NOMO-1 treated with DMSO at 0.1 percent for 48 hours (cell line): ENCODE measurements around the gene WWOX.

Experiments
- DNase-seq: peaks from one replicate; lab custom pipeline; 2025; ENCODE audit not compliant: unreplicated experiment; lab: John Stamatoyannopoulos, UW

WWOX gene

DNA sequence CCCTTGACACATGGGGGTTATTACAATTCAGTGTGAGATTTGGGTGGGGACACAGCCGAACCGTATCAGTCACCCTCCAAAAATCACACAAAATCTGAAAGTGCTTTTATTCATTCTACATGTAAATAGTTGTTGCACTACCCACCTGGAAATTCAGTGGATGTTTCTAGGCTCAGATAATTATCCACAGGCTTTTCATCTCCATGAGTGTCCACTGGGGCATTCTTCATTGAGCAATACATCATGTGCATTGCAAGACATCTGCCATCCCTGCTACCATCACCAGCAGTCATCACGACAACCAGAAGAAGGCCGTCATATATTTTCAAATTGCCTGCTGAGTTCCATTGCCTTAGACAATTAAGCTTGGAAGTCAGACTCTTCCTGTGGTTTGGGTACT is 330.8 kb downstream of the WWOX start:
- DNase-seq, result no peak

DNA sequence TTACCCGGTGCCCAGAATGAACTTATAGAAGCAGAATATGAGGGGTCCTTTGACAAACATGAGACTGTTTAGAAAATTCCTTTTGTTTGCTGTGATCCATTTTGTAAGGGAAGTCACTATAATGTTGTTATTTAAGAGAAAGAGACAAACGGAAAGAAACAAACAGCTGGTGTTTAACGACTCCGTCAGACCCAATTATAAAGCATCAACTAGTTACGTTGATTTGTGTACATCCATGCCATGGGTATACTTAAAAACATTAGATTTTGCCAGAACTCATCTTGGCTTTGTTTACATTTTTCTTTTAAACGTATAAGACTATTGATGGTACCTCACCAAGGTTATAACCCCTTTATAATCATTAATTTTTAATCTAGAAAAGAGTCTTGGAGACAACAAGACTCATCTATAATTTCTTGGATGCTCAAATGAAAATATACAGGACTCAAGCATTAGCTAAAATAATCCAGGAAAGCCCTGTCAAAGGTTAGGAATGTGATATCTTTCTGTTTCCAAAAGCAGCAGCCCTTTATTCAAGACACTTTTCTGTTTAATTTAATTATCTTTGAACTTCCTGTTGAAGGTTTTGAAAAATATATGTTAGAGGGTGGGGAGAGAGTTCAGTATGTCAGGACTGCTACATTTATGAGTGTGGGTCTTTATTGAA is 331.7 kb downstream of the WWOX start:
- DNase-seq, result no peak

DNA sequence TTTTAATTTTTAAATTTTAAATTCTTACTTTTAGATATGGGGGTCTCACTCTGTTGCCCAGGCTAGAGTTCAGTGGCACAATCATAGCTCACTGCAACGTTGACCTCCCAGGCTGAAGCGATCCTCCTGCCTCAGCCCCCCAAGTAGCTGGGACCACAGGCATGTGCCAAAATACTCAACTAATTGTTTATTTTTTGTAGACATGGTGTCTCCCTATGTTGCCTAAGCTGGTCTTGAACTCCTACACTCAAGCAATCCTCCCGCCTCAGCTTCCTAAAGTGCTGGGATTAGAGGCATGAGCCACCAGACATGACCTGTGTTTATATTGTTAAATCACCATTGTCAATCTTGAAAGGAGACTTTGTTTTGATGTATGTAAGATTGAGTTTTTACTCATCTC is 332.2 kb downstream of the WWOX start:
- no peak for DNase-seq

DNA sequence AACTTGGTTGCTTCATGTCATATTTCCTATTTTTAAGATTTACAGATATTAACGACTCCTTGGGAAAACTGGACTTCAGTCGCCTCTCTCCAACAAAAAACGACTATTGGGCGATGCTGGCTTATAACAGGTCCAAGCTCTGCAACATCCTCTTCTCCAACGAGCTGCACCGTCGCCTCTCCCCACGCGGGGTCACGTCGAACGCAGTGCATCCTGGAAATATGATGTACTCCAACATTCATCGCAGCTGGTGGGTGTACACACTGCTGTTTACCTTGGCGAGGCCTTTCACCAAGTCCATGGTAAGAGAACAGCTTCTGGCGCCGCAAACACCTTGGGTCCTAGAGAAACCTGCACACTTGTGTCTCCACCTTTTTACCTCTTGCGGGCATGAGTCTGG is 333.0 kb downstream of the WWOX start:
- DNase-seq, result no peak

DNA sequence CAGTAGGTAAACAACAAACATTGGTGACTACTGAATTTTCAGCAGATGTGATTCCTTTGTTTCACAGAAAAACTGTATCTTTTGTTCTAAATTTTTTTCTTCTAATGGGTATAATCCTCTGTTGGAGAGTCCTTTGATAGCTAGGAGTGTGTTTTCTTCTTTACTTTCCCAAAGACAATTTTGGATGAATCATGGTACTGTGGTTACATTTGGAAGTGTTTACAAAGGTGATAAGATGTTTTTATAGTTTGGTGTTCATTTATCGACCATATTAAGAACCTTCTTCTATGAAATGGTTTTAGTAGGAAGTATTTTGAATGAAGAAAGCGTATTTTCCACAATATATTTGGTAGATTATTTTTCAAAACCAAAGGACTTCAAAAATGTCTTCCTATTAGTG is 333.7 kb downstream of the WWOX start:
- DNase-seq, result no peak

DNA sequence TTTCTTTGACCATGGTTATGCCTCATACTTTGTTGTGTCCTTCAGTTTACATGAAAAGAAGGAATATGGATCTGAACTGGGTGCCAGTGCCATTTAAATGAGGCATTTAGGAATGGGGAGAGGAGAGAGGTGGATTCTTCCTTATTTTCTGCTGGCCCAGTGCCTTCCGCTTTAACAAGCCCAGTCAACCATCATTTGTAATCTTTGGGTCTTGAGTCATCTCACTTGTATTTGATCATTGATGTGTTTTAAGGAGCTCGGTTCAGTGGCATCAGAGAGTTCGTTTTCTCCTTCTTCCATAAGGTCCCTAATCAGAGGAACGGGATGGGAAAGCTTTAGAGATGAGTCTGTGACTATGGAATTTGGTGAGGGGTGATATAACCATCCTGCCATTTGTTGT is 334.9 kb downstream of the WWOX start:
- DNase-seq, result no peak

DNA sequence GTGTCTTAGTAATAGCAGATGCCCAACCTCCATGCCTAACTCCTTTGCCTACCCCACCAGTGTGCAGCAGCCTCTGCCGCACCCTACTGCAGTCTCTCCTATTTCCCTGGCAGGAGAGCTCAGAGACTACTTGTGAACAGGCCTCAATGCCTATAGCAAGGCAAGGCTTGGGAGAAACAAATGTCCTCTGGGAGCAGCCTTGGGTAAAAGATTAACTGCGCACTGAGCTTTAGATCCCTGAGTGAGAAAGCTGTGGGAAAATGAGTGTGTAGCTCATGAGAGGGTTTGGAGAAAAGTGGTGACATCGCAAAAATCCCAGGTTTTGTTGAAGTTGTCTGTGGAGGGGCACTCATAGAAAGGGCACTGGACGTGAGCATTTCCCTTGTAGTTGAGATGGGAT is 335.8 kb downstream of the WWOX start:
- no peak for DNase-seq

DNA sequence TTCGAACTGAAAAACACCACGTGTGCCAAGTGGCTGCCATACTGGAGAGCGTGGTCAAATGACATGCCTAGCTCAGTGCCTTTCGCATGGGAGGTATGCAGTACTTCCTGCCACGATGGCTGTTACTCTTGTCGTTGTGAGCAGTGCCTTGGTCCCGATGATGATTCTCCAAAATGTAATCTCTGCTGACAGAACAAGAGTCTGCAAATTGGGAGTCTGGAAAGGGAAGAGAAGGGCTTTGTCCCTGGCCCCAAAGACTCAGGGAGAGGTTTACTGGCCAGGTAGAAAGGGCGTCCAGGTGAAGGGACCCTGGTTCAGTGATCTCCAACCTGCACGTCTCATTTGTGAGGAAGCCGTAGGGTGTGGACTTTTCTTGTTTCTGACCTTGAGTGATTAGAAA is 336.6 kb downstream of the WWOX start:
- no peak for DNase-seq

DNA sequence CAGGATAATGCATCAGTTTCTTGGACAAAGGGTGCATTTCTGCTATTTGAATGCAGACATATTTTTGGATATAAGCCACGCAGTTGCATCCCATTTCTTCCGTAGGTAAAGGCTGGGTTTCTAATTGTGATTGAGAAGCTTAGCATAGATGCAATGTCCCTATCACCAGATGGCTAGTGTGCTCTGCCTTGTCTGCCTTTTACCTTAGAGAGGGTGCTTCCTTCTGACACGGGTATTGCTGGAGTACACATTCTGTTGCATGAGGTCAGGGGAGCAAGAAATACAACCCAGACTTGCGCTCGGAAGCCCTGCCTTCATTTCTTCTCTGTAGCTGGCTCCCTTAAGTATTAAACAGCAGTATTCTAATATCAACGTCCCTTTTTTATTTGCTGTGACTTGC is 337.4 kb downstream of the WWOX start:
- DNase-seq, result no peak

DNA sequence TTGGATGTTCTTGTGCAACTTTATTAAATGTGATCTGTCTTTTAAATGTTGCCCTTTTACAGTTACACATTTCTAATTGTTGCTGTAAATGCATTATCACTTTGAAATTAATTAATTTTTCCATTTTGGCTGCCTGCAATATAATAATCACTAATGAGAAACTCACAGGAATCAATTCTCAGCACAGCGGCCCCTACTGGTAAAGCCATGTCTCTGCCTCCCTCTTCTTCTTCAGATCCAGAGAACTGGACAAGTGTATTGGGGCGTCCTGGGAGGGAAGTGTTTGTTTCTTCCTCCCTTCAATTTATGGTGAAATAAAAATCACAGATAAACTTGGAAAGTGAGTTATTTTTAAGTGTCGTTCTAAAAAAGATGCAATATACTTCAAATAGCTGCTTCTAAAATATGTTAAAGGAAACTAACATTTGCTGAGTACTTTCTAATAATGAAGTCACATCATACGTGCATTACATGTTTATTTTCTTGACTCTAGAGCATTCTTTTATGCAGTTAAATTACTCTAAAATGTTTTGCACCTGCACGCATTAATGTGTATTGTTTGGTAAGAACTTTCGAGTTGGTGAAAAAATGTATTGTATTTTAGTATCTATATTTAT is 338.0 kb downstream of the WWOX start:
- DNase-seq, result peak; percentile 39

DNA sequence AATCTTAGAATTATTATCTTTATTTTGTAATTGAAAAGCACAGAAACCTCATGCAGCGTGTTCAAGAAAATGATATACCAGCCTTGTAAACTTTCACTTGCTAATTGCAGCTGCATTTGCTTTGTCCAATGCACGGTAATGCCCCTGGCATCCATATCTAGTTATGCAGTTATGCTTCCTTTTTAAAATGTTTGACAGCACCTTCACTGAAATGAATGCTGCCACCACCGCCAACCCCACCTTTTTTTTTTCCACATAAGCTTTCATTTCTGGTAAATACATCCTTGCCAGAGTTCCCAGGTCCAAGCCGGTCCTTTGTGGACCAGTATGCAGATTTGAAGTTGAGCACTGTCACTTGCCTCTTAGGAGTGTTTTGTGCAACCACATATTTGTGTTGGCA is 338.8 kb downstream of the WWOX start:
- no peak for DNase-seq

DNA sequence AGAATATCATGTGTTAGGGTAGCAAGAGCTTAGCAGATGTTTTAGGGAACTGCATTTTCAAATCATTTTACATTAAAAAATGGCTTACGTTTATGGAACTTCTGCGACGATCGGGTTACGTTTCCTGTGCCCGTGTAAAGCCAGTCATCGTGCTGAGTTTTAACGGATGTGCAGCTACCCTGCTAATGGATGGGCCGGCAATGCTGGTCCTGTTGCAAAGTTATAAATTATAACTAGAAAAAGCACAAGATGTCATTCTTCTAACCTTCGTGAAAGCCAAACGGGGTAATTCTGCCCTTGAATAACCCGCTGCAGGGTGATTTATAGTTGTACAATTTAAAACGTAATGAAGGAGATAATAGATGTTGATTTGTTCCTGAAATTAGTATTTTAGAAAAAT is 339.2 kb downstream of the WWOX start:
- DNase-seq, result peak; percentile 2

DNA sequence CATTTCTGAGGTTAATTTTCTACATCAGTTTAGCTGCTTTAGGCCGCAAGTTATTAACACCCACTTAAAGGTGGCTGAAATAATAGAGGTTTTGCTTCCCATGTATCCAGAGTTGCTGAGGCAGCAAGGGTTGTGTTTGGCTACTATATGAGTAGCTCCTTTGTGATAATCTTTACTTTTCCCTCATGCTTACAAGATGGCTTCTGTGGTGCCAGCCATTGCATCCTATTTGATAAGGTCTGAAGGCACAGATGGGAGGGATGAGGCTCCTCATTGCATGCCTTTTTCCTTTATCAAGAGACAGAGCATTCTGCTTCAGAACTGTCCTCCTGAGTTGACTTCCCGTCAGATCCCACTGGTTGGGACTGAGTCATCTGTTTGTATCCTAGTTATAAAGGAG is 340.2 kb downstream of the WWOX start:
- DNase-seq, result no peak

DNA sequence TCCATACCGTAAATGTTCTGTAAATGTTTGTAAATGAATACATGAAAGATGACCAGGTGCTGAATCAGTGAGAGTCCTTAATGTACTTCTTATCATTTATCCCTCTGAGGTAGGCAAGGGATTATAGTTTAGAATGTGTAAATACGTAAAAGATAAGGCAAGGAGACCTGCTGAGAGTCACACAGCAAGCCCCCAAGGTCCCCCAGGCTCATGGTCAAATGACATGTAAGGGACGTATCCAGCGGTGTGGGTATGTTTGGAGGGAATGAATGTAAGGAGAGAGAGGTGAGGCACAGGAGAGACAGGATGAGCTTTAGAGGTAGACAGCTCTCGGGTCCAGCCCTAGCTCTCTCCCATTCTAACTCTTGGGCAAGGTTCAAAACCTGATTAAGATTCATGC is 341.8 kb downstream of the WWOX start:
- no peak for DNase-seq

DNA sequence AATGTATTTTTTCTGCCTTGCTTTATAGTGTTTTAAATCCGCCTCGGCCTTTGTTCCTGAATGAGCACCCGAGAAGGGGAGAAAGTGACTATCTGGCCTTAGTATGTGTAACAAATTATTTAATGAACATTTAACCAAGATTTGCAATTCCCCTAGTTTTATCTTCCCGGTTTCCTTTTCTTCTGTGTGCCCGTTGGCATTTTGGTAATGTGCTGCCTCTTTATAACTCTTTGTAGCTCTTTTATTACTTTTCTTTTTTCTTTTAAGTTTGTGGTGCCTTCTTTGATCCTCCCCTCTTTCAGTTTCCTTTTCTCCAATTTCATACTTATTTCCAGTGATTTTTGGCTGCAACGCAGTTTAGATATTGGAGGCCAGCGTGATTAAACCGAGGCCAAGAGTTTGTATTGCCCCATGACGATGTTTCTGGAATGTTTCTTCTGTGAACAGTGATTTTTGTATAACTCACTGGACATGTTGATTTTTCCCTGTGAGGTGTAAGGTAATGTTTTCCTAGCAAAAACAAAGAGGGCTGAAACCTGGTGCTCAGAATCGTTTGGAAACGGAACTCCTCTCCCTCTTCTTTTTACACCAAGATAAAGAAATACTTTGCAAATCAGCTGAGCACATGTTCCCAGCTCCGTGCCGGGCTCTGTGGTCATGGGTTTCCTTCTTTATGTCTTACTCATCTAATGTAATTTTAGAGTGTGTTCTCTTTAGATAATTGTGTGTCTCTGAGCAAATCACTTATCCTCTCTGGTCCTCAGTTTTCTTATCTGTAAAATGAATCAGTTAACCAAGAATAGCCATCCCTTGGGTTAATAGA is 344.3 kb downstream of the WWOX start:
- peak; percentile 8 for DNase-seq

DNA sequence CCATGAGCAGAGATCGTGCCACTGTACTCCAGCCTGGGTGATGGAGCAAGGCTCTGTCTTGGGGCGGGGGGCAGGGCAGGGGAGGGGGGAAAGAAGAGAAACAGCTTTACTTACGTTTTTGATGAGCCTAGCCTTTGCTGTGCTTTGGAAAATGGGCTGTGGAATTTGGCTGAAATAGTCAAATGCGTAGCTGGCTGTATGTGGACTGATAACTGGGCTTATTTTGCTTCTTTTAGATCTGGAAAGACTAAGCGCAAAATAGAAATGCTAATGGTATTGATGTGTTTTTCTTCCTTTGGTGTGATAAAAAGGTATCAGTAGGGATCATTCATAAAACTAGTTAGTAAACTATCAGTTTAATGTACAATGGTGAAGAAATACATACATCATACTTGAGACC is 346.4 kb downstream of the WWOX start:
- DNase-seq, result no peak

DNA sequence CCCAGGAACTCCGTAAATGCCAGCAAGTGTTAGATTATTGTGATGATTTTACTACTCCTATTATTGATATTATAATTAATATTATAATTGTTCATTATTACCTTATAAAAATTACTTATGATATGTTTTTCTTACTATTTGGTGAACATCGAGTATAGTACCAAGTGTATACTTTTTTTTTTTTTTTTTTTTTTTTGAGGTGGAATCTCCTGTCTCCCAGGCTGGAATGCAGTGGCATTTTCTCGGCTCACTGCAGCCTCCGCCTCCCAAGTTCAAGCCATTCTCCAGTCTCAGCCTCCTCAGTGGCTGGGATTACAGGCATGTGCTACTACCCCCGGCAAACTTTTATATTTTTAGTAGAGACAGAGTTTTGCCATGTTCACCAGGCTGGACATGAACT is 347.0 kb downstream of the WWOX start:
- DNase-seq, result no peak

DNA sequence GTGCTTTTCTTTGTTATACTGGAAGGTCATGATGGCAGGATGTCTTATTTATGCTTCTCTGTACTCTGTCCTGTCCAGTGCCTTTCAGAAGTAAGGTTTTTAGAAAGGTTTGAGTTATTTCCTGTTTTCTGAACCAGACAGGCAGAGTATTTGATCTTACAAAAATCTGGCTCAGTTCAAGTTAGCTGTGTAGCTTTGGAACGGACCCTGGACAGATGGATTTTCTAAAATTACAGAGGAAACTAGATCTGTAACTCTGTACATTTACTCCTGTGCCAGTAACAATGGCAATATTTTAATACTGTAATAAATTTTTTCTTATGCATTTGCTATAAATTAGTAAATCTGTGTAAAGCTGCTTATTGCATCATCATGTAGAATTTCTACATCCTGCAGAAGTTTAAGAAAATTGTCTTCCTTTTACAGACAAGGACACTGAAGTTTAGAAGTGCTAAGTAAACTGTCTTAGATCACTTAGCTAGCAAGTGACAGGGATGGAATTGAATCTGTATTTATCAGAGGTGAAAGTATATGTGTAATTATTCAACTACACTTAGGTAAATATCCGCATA is 347.6 kb downstream of the WWOX start:
- DNase-seq, result peak; percentile 59

DNA sequence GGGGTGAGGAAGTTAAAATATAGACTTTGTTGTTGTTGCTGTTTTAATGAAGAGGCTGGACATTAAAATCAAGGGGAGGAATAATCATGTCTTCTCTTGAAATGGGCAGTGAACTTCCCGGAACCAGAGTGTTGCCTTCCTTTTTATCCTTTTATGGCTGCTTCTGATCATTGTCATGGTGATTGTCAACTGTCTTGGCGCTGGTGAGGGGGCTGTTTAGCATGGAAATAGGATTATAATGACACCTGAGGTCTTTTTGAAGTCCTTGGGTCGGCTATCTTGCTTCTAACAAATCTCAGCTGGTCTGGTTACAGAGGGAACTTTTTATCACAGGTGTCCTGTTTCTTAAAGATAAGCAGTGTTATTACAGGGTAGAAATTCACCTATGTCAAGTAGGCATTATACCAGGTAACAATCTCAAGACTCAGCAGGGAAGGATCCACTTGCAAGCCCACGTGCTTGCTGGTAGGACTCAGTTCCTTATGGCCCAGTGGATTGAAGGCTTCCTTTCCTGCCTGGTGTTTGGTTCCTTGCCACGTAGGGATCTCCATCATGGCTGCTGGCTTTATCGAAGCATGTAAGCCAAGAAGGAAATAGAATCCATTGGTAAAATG is 349.3 kb downstream of the WWOX start:
- no peak for DNase-seq

DNA sequence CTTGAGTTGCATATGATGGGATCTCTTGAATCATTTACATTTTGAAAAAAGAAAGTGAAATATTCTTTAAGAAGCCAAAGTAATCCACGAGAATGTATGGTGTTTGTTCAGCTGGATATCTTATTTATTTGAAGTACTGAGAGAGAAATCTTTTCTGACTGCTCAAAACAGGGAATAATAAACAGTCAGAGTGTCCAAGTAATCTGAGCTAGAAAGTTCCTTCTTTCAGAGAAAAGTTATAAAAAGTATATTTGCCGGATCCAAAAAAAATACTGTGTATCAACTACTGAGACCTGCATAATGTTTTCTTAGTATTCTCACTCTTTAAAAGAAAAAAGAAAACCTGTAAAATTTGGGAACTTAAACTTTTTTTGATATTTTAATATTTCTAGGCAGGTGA is 350.8 kb downstream of the WWOX start:
- DNase-seq, result no peak

DNA sequence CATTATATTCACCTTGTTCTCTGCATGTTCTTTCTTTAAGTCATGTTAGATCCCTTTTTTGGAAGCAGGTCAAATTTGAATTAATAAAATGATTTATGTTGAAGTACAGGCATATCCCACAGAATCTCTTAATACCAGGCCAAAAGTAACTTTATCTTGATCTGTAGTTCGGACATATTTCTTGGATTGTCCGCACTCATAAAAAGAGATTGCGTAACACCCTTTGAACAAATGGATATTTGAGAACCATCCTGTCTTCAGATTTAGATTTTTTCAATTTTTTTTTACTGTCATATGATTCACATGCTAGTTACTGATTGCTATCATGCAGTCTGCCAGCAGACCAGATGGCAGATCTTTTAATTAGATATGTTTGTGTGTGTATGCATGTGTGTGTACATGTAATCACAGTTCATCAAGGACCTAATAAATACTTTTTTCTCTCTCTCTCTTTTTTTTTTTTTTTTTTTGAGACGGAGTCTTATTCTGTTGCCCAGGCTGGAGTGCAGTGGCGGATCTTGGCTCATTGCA is 352.6 kb downstream of the WWOX start:
- no peak for DNase-seq
